Measurements from ENCODE around the gene TJP2. TPM values are rescaled to one million over a fixed set of nuclear protein-coding genes. Genes with fewer than 3 reads are reported as not detected.

TJP2 gene
- total and polyA plus RNA-seq, 12 donors, result 24.2 to 117 (median 82.4) TPM

- ATAC-seq, result peak in 6 of 8 donors; percentile 31 to 66 (median 46)
- intact Hi-C loops (cut with DNase I), result loop anchor here in 1 of 10 donors (10.0 kb wide), 1 partner anchor 85 kb away; no protein-coding TSS in a partner anchor
Measured at GRCh38 chr9:69199769-69200470, 25.8 kb downstream of the TJP2 start.

GRCh38 chr9:69202556-69202955 lies 28.5 kb downstream of the TJP2 start:
- H3K27ac ChIP-seq, result no peak overlapping the region
- no peak for DNase-seq
- 94 to 97% methylated on average over 4 of the region's 4 CpGs for WGBS, 2 donors
- no peak for TF ChIP-seq CTCF (IDR thresholded peaks at IDR 0.05)
- H3K36me3 ChIP-seq, result peaks cover 0 to 3% (median 0%) of the 10 kb centered on the region in 9 donors
- intact Hi-C loops (cut with DNase I), result no loop called here
- no peaks in the 10 kb centered on the region for H3K9me3 ChIP-seq
- no peaks in the 10 kb centered on the region for H3K27me3 ChIP-seq
- H3K4me3 ChIP-seq, result no peak overlapping the region
- no peak for ATAC-seq
- peaks cover 0 to 61% (median 39%) of the 10 kb centered on the region in 9 donors for H3K4me1 ChIP-seq

More at GRCh38 chr9:69199769-69200470, 25.8 kb downstream of the TJP2 start:
- Histone ChIP-seq H3K27me3 (no peaks in the 10 kb centered on the region), H3K4me3 (no peak overlapping the region), H3K27ac (peak overlapping the region in 1 of 10 donors; percentile 1), H3K9me3 (no peaks in the 10 kb centered on the region), H3K4me1 (peaks cover 0 to 62% (median 37%) of the 10 kb centered on the region in 9 donors), H3K36me3 (peaks cover 0 to 3% (median 0%) of the 10 kb centered on the region in 9 donors)
- peak in 1 of 9 donors; percentile 14 for TF ChIP-seq CTCF (IDR thresholded peaks at IDR 0.05)
- DNase-seq, result no peak
- WGBS, 2 donors, result 72 to 86% methylated on average over 9 of the region's 9 CpGs

- no peak overlapping the region for H3K4me3 ChIP-seq
- H3K9me3 ChIP-seq, result no peaks in the 10 kb centered on the region
- intact Hi-C loops (cut with DNase I), result no loop called here
- H3K36me3 ChIP-seq, result peaks cover 0 to 3% (median 0%) of the 10 kb centered on the region in 9 donors
- WGBS, 2 donors, result 24 to 27% methylated on average over 2 of the region's 2 CpGs
- no peak for TF ChIP-seq CTCF (IDR thresholded peaks at IDR 0.05)
- H3K27ac ChIP-seq, result peak overlapping the region in 6 of 10 donors; percentile 3 to 39 (median 24)
- DNase-seq, result no peak
- no peak for ATAC-seq
- H3K4me1 ChIP-seq, result peaks cover 0 to 58% (median 34%) of the 10 kb centered on the region in 9 donors
- H3K27me3 ChIP-seq, result no peaks in the 10 kb centered on the region
Measured at GRCh38 chr9:69204326-69204725, 30.2 kb downstream of the TJP2 start.

GRCh38 chr9:69204849-69205248 lies 30.8 kb downstream of the TJP2 start:
- no peak overlapping the region for H3K4me3 ChIP-seq
- peaks cover 0 to 53% (median 31%) of the 10 kb centered on the region in 9 donors for H3K4me1 ChIP-seq
- H3K27me3 ChIP-seq, result no peaks in the 10 kb centered on the region
- DNase-seq (peak in 1 of 2 donors; percentile 25), ATAC-seq (peak in 6 of 8 donors; percentile 58 to 86 (median 64))
- H3K9me3 ChIP-seq, result no peaks in the 10 kb centered on the region
- intact Hi-C loops (cut with DNase I), result no loop called here
- H3K36me3 ChIP-seq, result peaks cover 0 to 3% (median 0%) of the 10 kb centered on the region in 9 donors
- 59 to 60% methylated on average over 7 of the region's 7 CpGs for WGBS, 2 donors
- peak overlapping the region in 7 of 10 donors; percentile 2 to 39 (median 27) for H3K27ac ChIP-seq
- no peak for TF ChIP-seq CTCF (IDR thresholded peaks at IDR 0.05)

Data from heart right ventricle (tissue), 16 donors.